SKM-1 (cell line): ENCODE data around the gene ADIPOR2.
A peak's percentile ranks its signal among the peaks of the same experiment; 100 is the strongest.

ENCODE experiments used
- DNase-seq: peaks from one replicate; lab custom pipeline; 2025; ENCODE audit not compliant: unreplicated experiment; lab: John Stamatoyannopoulos, UW

The ADIPOR2 gene

DNA sequence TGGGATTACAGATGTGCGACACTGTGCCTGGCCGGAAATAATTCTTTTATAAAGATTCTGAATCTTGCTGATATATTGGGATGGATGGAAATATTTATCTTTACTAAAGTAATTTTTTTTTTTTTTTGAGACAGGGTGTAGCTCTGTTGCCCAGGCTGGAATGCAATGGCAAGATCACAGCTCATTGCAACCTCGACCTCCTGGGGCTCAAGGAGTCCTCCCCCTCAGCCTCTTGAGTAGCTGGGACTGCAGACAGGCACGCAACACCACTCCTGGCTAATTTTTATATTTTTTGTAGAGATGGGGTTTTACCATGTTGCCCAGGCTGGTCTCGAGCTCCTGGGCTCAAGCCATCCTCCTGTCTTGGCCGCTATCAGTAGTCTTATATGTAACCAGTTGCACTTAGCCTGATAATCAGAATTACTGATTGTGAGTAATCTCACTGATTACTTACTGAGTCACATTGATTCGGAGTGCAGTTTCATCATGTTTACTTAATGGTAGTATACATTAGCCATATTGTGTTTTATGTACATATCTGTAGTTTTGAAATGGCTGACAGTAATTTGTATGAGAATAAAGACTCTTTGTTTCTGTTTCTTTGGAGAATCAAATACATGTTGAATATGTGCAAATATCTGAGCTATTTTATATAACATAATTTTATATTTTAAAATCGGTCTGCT, 79.1 kb downstream of the ADIPOR2 start:
- DNase-seq = no peak

DNA sequence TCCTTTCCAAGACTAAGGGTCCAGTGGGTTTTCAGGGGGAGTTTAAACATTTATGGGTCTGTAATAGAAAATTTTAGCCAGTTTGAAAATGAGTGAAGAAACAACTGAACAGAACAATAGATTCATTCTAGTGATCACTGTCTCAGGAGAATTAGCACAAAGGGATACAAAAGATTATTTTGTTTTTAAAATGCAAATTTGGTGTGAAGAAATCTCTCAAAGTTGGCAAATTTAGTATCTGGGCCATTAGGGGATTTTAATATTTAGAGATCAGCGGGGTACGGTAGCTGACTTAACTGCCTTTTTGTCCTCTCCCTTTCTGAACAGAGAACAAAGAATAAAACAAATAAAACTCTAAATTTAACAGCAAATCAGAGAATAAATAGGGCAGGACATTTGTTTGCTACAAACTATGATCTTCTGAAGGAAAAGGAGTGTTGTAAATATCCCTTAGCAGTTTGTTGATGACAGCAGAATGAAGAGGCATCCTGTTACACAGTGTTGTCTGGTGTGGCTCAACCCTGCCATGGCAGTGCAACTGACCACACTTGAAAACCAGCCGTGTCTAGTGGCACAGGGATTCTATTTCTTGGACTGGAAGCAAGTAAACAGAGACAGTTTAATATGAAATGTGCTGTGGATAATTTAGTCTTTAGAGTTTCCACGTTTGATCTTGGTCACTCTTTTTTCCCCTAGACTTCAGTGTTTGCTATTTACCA, 83.2 kb downstream of the ADIPOR2 start:
- DNase-seq = no peak

DNA sequence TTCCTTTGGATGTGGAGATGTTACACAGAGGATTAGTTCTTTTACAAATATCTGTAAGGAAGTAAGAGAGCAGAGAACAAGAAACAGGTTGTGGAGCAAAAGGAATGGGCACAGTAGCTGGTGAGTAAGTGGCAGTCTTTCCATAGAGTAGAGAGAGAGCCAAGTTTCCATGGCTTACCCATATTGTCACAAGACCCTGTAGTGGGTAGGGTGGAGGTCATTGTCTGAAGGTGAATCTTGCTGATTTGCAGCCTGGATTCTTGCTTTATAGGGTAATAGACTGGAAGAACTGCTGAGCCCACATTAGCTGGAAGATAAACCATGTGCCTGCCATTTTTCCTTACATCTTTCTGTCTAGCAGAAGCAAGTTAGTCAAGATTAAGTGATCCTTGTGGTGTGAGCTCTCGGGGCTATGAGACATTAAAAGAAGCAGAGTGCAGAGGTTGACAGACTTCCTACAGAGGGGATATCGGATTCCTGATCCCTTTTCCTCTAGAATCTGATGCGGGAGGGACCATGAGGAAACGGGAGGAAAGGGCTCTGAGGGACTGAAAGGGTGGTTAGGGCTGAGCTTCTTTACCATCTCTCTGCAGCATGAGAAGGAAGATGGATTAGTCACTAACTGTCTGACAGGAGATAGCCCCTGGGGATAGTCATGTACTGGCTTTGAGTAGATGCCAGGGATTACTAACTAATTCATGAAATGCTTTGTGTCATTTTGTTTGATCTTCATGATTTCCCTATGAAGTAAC, 85.5 kb downstream of the ADIPOR2 start:
- no peak for DNase-seq

DNA sequence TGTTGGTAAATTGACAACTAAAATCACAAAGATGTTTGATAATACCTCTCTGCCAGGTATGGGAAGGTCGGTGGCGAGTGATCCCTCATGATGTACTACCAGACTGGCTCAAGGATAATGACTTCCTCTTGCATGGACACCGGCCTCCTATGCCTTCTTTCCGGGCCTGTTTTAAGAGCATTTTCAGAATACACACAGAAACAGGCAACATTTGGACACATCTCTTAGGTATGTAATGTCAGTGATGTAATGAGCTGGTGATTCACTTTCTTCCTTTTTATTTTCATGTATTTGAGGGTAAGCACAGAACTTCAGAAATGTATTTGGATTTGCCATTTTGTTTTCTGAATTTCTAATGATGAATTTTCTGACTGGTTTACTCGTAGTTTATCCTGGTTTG, 86.9 kb downstream of the ADIPOR2 start:
- no peak for DNase-seq

DNA sequence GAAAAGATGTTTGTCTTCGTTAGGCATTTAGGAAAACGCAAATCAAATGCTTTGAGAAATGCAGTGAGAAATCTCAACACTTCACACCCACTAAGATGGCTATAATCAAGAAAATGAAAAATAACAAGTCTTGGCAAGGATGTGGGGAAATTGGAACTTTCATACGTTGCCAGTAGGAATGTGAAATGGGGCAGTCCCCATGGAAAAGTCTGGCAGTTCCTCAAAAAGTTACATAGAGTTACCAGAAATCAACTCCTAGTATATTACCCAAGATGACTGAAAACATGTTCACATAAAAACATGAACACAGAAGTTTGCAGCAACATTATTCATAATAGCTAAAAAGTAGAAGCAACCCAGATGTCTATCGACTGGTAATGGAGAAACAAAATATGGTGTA, 88.0 kb downstream of the ADIPOR2 start:
- DNase-seq = no peak

DNA sequence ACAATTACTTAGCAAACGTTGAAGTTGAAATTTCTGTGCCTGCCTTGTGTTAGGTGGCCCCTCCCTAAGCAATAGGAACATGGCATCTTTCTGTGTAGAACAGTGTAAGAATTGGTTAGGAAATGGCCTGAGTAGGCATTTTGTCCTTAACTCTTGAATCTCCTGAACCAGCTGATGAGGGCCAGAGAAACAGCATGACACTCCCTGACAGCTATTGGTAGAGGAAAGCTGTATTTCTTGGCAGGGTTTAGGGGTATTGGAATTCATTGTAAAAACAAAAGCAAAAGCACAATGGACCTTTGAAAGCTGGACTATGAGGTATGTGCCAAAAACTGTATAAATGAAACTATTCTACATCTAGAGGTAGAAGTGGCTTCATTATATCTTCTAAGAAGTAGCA, 88.9 kb downstream of the ADIPOR2 start:
- no peak for DNase-seq

DNA sequence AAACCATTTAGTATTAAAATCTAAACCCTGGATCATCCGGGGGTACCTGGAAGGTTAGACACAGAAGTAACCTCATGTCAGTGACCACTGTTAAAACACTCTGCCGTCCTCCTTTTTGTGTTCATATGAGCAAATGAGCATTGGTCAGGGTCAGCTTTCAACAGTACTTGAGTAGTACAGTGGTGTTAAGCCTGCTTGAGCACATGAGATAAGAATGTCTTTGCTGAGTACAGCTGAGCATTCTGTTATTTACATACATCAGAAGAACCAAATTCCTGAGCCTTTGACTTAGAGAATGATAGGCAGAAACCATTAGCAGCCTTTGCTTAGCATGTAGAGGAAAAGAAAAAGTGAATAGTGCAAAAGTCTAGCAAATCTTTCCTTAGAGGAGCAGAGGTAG, 90.9 kb downstream of the ADIPOR2 start:
- no peak for DNase-seq

DNA sequence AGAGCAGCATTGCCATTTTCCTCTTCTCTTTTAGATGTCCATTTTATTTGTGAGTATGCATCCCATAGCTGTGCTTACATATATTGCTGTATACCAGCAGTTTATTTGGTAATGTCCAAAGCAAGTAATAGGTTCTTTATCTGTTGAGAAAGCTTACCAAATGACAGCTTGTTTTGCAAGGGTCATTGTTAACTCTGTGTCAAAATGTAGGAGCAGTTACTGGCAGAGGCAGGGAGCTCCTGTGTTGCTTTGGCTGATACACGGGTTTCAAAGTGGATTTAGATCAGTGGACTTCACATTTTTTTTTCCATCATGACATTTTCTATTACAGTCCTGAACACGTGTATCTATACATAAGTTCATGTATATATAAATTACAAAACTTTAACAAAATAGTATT, 91.3 kb downstream of the ADIPOR2 start:
- no peak for DNase-seq

DNA sequence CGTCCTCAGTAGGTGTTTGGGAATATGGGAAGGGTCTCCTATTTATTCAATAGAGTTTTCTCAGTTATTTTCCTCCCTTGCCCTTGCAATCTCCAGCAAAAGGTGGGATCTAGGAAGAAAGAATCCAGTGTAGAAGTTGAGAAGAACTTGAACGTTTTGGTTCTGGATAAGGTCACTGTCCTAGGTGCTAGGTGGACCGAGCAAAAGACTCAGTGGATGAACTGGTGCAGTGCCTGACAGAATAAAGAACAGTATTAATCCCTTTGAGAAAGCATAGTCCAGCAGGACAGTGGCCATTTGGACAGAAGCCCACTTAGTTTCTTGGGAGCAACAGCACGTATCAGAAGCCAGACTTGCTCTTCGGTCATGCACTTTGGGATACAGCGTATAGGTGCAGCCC, 96.8 kb downstream of the ADIPOR2 start:
- DNase-seq = no peak

DNA sequence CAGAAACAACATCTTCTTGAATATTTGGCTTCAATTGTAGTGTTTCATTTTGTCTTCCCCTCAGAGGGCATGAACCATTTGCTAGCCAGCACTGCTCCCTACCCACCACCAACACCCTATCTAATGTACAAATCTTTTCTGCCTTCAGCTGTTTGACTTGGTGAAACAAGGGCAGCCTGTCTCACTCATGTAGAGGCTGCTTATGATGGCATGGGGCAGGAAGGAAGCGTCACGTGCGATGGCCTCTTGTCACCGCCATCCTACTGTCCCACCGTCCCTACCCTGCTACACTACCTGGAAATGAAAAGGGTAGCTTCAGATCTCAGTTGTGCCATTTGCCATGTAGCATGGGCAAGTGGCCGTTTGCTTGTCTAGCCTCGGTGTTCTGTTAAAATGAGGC, 99.6 kb downstream of the ADIPOR2 start:
- no peak for DNase-seq

DNA sequence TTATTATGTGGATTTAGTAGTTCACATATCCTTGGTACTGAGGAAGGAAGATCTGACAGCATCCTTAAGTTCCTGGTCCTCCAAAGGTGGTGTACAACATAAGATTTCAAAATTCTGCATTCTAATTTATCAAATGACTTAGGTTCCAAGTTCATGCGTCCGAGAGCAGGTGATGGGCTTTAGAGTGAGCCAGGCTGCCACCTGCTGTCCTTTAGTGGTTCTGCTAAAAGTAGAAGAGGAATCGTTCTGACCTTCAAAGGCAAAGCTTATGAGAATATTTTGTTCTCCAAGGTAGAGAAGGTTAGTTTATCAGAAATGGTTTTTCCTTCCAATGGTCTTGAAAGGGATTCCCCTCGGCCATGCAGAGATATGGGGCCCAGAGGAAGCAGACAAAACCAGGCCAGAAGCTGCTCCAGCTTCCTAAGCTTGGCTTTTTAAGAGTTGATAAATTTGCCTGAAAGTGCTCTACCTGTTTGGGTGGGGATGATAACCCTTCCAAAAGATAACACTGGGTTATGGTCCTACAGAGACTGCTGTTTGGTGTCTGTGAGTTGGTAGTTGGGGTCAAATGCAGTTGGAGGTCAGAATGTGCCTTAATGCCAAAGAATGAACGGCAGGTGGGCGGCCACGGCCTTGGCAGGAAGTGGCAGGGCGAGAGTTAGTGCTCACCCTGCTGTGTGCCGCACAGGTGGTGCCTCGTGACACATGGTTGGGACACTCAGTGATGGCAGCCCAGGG, 100.4 kb downstream of the ADIPOR2 start:
- DNase-seq = peak; percentile 9

DNA sequence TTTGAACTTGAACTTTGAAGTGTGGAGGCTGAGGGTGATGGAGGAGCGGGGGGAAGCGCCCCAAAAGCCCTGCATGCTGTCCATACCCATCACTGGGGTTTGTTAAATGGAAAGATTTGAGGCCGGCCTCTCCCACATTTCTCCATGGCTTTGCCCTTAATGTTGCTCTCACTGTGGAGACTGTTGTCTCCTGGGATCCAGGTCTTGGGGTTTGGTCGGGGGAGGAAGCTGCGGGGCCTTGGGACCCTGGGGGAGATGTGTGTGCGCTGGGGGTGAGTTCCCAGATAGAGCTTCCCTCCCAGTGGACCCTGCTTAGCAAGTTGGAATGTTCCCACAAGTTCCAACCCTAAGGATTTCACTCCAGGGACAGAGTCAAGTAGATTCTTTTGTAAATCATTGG, 101.5 kb downstream of the ADIPOR2 start:
- no peak for DNase-seq

DNA sequence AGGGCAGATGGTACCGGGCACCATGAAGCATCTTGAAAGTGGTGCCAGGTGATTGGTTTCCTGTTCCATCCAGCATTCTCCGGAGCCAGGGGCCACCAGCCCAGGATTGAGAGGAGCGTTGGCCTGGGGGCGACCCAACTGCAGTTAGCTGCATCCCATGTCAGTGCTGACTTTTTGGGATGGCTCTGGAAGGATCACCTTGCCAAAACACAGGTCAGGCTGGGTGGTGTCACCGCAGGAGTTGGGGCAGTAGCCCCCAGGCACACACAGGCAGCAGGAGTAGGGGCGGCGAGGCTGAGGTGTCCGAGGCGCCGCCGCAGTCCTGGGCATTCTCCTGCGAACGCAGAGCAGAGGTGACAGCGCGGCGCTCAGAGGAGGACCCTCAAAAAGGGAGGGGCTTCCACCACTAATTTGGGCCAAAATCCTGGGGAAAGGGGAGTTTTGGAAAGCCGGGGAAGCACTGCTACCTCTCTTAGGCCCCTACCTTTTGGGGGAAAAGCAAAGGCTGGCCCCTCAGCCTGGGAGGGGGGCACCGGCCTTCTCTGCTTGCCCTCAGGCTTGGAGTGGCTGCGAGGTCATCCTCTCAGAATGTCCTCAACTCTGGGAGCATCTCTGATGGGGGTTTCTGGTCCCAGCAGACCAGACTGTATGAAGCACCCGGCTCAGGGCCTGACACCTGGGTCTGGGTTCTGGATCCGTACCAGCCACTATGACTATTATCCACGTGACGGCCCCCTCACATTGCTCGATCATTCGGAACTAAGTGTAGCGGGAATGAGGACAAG, 102.7 kb downstream of the ADIPOR2 start:
- DNase-seq = no peak

DNA sequence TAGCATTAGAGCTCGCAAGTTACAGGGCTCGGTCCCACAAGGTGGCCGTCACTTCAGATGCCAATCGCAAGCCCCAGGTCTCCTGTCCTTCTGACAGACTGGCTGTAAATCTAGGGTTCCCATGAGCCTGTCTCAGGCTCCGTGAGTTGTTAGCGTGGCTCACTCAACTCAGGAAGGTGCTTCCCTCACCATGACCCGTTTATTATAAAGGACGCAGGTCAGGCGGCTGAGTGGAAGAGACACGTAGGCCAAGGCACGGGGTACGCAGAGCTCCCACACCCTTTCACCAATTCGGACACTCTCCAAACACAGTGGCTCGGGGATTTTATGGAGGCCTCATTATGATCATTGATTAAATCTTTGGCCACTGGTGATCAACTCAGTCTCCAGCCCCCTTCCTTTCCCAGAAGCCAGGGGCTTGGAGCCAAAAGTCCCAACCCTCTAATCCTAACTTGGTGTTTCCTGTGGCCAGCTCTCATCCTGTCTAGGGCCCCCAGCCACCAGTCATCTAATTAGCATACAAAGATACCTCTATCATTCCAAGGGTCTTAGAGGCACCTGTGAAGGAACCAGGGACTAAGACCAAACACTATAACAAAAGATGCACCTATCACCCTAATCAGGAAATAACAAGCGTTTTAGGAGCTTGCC, 103.7 kb downstream of the ADIPOR2 start:
- no peak for DNase-seq

DNA sequence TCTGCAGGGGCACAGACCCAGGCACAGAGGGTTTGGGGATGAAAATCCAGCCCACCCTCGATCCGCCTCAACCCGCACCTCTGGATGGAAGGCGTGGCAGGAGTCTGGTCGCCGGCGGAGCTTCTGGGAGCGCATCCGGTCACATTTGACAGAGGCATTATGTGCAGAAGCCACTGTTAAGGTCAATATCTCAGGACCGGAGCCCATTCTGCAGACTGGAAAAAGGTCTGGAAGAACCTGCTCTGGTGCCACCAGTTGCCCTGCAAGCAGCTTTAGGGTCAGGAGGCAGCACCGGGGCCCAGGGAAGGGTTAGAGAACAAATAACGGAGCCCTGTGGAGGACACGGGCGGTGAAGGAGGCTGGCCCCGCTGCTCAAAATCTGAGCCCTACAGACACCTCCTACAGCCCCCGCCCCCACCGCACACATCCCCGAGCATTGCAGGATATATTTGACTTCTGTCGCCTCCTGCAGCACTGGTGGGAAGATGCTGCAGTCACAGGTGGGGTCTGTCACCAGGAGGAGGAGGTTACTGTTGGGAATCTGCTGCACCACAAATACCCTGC, 104.4 kb downstream of the ADIPOR2 start:
- DNase-seq = no peak

DNA sequence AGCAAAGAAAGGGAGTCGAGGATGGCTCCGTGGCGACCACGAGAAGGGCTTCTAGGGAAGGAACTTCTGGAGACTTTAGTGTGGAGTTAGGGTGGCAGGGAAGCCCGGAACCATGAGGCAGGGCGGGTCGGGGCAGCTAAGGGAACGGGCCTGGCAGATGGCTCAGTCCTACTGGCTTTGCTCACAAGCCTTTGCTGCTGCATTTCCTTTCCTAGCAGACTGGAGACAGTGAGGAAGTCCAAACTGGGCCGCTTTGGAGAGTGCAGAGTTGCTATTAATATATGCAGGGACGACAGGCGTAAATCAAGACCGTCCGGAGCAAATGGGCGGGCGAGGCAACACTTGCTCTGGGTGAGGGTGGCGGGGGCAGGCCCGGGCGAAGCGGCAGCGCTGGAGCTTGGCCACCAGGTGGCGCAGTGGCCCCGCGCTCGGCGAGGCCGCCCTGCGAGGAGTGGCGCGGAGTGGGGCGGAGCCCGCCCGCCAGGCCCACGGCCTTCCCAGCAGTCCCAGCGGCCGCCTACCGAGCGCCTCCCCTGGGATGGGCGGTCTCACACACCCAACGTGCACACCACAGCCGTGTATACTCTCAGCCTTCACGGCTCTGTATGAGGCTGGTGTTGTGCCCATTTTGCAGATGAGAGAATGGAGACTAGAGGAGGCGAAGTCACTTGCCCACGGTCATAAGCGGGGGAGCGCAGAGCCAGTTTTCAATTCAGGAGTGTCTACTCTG, 105.1 kb downstream of the ADIPOR2 start:
- peak; percentile 45 for DNase-seq

DNA sequence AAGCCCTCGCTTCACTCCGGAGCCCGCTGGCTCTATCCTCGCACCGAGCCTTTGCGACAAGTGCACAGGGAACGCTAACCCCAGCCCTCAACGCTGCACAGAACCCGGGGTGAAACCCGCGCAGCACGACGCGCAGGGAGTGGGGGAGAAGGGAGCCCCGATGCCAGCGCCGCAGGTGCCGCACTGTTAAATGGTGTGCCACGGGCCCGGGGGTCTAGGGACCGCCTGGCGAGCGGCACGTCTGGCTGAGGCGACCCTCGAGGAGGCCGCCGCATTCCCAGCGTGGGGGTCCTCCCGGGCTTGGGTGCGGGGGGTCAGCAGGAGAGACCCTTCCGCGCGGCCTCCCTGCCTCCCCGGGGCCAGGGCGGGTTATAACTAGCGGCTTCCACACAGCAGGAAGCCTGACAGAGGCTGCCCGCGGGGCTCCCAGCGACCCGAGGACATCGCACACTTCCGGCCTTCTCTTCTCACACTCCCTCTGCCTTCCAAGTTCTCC, 105.7 kb downstream of the ADIPOR2 start:
- DNase-seq = no peak

DNA sequence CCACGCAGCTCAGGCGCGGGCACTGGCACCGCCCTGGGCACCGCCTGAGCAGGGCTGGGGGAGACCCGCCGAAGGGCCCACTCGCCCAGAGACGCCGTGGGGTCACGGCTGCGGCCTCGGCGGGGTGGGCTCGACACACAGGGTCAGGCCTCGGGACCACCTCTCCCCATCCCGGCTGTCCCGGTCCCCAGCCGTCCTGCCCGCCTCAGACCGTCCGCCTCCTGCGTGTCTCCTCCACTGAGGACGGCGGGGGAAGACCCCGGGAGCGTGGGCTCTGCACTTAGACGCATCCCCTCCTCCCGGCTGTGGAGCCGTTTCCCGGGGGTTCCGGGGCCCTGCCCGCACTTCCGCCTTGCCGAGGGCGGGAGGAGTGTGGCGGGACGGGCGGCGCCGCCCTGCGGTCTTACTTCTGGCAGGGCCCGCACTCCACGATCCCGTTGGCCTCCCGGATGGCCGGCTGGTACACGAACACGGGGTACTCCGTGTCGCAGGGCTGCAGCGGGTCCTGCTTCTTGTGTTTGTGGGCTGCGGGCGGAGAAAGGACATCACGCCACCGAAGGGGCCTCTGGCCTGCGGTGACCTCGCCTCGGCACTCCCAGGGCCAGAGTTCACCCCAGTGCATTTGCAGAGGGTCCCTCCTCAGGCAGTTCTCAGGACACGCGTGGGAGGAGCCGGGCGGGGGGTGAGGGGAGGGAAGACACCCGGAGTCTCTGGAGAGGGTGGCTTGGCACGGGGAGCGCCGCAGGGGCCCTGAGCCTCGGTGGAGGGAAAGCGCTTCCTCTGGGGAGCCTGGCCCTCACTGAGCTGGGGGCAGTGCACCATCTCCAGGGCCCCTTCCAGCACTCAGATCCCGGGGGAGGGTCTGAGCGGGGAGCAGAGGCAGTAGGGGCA, 106.4 kb downstream of the ADIPOR2 start:
- DNase-seq = no peak
